Liver (tissue), 9 donors: ENCODE data around the gene GOLGA1. TPM values are rescaled to one million over a fixed set of nuclear protein-coding genes. Genes with fewer than 3 reads are reported as not detected.

ENCODE experiments used
- DNase-seq: peaks from one replicate; pipeline ENCODE4 v3.0.0-alpha.2; 2017; ENCODE audit warnings: low spot score
- H3K27ac ChIP-seq, 2 donors: one replicate each; pipeline ENCODE4 v1.7.0; 2013; ENCODE audit warnings: inconsistent platforms in 2 of 2, low read length in 2 of 2, control low read depth in 1 of 2, low read depth in 1 of 2, mild to moderate bottlenecking in 1 of 2
- H3K27me3 ChIP-seq, 4 donors: one replicate each; pipeline versions ENCODE4 v1.6.1 to v1.7.0; 2013; ENCODE audit warnings: low read length in 3 of 4, inconsistent platforms in 1 of 4, mild to moderate bottlenecking in 1 of 4, moderate library complexity in 1 of 4; ENCODE audit not compliant: control insufficient read depth in 4 of 4, insufficient read depth in 4 of 4
- H3K36me3 ChIP-seq, 4 donors: one replicate each; pipeline versions ENCODE4 v1.6.1 to v1.7.0; 2013; ENCODE audit warnings: low read length in 3 of 4, mild to moderate bottlenecking in 3 of 4, low read depth in 1 of 4, moderate library complexity in 1 of 4; ENCODE audit not compliant: control insufficient read depth in 4 of 4, insufficient read depth in 3 of 4
- H3K4me1 ChIP-seq, 4 donors: one replicate each; pipeline versions ENCODE4 v1.6.1 to v1.7.0; 2013; ENCODE audit warnings: low read length in 3 of 4, mild to moderate bottlenecking in 3 of 4, moderate library complexity in 1 of 4; ENCODE audit not compliant: control insufficient read depth in 4 of 4, insufficient read depth in 4 of 4
- H3K4me3 ChIP-seq, 3 donors: one replicate each; pipeline versions ENCODE4 v1.6.1 to v1.7.0; 2013; ENCODE audit warnings: low read length in 3 of 3, control low read depth in 1 of 3, low read depth in 1 of 3, mild to moderate bottlenecking in 1 of 3
- H3K9ac ChIP-seq, 2 donors: one replicate each; pipeline ENCODE4 v1.7.0; 2013; ENCODE audit warnings: low read length in 2 of 2, mild to moderate bottlenecking in 2 of 2, moderate library complexity in 2 of 2, control low read depth in 1 of 2, low read depth in 1 of 2
- H3K9me3 ChIP-seq, 4 donors: one replicate each; pipeline versions ENCODE4 v1.6.1 to v1.7.0; 2013; ENCODE audit warnings: low read length in 3 of 4; ENCODE audit not compliant: control insufficient read depth in 4 of 4
- ATF3 ChIP-seq: IDR thresholded peaks from 2 replicates; pipeline ENCODE4 v1.6.1; 2016; ENCODE audit warnings: antibody characterized with exemption
- FOXA1 ChIP-seq: IDR thresholded peaks from 2 replicates; pipeline ENCODE4 v1.6.1; 2016; ENCODE audit warnings: antibody characterized with exemption
- GABPA ChIP-seq, 2 donors: IDR thresholded peaks in 1 of 2; conservative IDR thresholded peaks in 1 of 2; 2 replicates each; pipeline ENCODE4 v1.6.1; 2016; ENCODE audit warnings: antibody characterized with exemption in 2 of 2, mild to moderate bottlenecking in 1 of 2, moderate library complexity in 1 of 2
- HNF4A ChIP-seq, 2 donors: conservative IDR thresholded peaks; 2 replicates each; pipeline ENCODE4 v1.6.1; 2016; ENCODE audit warnings: antibody characterized with exemption in 2 of 2, mild to moderate bottlenecking in 2 of 2
- JUND ChIP-seq, 2 donors: IDR thresholded peaks; 2 replicates each; pipeline ENCODE4 v1.6.1; 2016; ENCODE audit warnings: antibody characterized with exemption in 2 of 2
- RXRA ChIP-seq, 2 donors: IDR thresholded peaks; 2 replicates each; pipeline ENCODE4 v1.6.1; 2017 to 2018; ENCODE audit warnings: antibody characterized with exemption in 2 of 2, mild to moderate bottlenecking in 1 of 2
- SP1 ChIP-seq: IDR thresholded peaks from 2 replicates; pipeline ENCODE4 v1.6.1; 2018; ENCODE audit warnings: antibody characterized with exemption, mild to moderate bottlenecking
- whole genome bisulfite sequencing: extraction: QIAGEN DNeasy Blood & Tissue Kit; methylation state at CpG from one replicate; pipeline ENCODE4 v1.1.7; 2013; 5-methylcytosine and 5-hydroxymethylcytosine counted together
- polyA plus RNA-seq, 2 donors: library from polyadenylated mRNA; stranded (reverse) in 1 of 2; unstranded in 1 of 2; fragments of 200-250 nt in 1 of 2; fragments of >200 nt in 1 of 2; fragmentation: Nextera tagmentation in 1 of 2; extraction: Ambion mirVana in 1 of 2; gene quantifications; one replicate each; pipeline versions ENCODE4 v1.2.1 to v1.2.3, GENCODE V29; 2013 to 2015
- total RNA-seq, 2 donors: library from RNA; depleted of rRNA; stranded (reverse); fragments of >200 nt; gene quantifications; one replicate each; pipeline ENCODE4 v1.2.3, GENCODE V29; 2014
- TF ChIP-seq, protein P1 (sequence below): IDR thresholded peaks from 2 replicates; pipeline ENCODE4 v1.6.1; 2016; ENCODE audit warnings: antibody characterized with exemption
- donor health status: healthy.
- donor health status: healthy.
- donor health status: healthy.
- donor health status: healthy.
- donor health status: healthy.

The GOLGA1 gene
- total and polyA plus RNA-seq, 4 donors: 5.9 to 17.6 (median 8.9) TPM

GRCh38 chr9:124887832-124888231, 53.1 kb downstream of the GOLGA1 start:
- Histone ChIP-seq H3K27ac (no peak overlapping the region), H3K9me3 (no peaks in the 10 kb centered on the region), H3K36me3 (peaks cover 10 to 67% (median 43%) of the 10 kb centered on the region in 4 donors), H3K9ac (no peak overlapping the region), H3K4me1 (no peaks in the 10 kb centered on the region), H3K4me3 (no peak overlapping the region), H3K27me3 (no peaks in the 10 kb centered on the region)
- 93% methylated on average over 5 of the region's 5 CpGs for WGBS
- DNase-seq: no peak
- TF ChIP-seq ATF3 (no peak), SP1 (no peak)
- TF ChIP-seq, protein P1, sequence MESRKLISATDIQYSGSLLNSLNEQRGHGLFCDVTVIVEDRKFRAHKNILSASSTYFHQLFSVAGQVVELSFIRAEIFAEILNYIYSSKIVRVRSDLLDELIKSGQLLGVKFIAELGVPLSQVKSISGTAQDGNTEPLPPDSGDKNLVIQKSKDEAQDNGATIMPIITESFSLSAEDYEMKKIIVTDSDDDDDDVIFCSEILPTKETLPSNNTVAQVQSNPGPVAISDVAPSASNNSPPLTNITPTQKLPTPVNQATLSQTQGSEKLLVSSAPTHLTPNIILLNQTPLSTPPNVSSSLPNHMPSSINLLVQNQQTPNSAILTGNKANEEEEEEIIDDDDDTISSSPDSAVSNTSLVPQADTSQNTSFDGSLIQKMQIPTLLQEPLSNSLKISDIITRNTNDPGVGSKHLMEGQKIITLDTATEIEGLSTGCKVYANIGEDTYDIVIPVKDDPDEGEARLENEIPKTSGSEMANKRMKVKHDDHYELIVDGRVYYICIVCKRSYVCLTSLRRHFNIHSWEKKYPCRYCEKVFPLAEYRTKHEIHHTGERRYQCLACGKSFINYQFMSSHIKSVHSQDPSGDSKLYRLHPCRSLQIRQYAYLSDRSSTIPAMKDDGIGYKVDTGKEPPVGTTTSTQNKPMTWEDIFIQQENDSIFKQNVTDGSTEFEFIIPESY: no peak

GRCh38 chr9:124886866-124887492, 53.9 kb downstream of the GOLGA1 start:
- 59% methylated on average over 17 of the region's 17 CpGs for WGBS
- Histone ChIP-seq H3K4me1 (no peaks in the 10 kb centered on the region), H3K27me3 (no peaks in the 10 kb centered on the region), H3K36me3 (peaks cover 13 to 71% (median 43%) of the 10 kb centered on the region in 4 donors), H3K9ac (no peak overlapping the region), H3K27ac (peak overlapping the region; percentile 52 to 70), H3K4me3 (no peak overlapping the region), H3K9me3 (no peaks in the 10 kb centered on the region)
- TF ChIP-seq HNF4A (conservative IDR thresholded peaks at IDR 0.05) (peak in 1 of 2 donors; percentile 28), JUND (IDR thresholded peaks at IDR 0.05) (no peak), GABPA (IDR thresholded peaks at IDR 0.05 in 1 of 2, conservative IDR thresholded peaks at IDR 0.05 in 1 of 2) (peak in 1 of 2 donors; percentile 39)
- no peak for DNase-seq

DNA sequence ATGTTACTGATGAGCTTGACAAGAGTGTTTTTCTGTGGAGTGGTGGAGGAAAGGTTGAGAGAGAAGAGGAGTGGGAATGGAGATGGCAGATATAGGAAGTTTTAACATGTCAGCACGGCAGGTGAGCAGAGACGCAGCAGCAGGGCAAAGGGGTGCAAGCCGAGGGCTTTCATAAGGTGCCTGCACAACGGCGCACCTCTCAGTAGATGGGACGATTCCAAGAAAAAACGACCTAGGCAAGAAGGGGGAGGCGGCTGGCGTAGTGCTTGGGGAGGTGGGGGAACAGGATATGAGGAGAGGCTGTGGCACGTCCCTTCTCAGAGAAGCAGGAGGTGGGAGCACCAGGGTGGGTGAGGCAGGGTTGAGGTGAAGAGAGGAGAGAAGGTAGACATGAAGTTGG, 54.4 kb downstream of the GOLGA1 start:
- no peak overlapping the region for H3K4me3 ChIP-seq
- no peak overlapping the region for H3K9ac ChIP-seq
- no peaks in the 10 kb centered on the region for H3K27me3 ChIP-seq
- H3K36me3 ChIP-seq: peaks cover 13 to 76% (median 45%) of the 10 kb centered on the region in 4 donors
- DNase-seq: no peak
- H3K4me1 ChIP-seq: no peaks in the 10 kb centered on the region
- peak overlapping the region; percentile 52 to 70 for H3K27ac ChIP-seq
- TF ChIP-seq SP1: no peak
- TF ChIP-seq RXRA (IDR thresholded peaks at IDR 0.05): no peak
- TF ChIP-seq FOXA1: no peak
- TF ChIP-seq, protein P1: no peak
- H3K9me3 ChIP-seq: no peaks in the 10 kb centered on the region
- 93% methylated on average over 10 of the region's 10 CpGs for WGBS
